ENCODE results near the gene CAND1. TPM values are rescaled to one million over a fixed set of nuclear protein-coding genes. Genes with fewer than 3 reads are reported as not detected.
A peak's percentile ranks its signal among the peaks of the same experiment; 100 is the strongest.

Gene CAND1
- total RNA-seq, 4 donors from 2014 or later: 58.3 to 82.7 (median 74.6) TPM

DNA sequence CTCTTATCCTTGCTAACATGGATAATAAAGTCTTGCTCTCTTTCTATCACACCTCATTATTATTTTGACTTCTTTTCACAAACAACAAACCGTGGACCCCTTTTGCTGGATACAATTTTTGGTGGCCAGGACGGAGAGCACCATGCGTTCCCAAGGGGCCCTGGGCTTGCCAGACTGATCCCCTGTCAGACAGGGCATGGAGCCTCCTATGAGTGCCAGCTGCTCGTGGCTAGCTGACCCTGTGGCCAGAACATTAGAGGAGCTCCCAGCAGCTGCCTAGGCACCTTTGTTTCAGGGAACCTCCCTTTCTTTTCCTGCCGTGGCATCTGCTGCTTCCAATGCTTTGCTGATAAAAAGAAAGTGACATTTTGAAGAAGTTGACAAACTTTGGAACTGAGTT, 12.5 kb upstream of the CAND1 start:
- Histone ChIP-seq H3K4me3 (no peak overlapping the region), H3K27ac (no peak overlapping the region), H3K27me3 (no peaks in the 10 kb centered on the region), H3K4me1 (no peaks in the 10 kb centered on the region), H3K36me3 (no peaks in the 10 kb centered on the region), H3K9me3 (no peaks in the 10 kb centered on the region)
- DNase-seq: no peak
- TF ChIP-seq, protein P1, sequence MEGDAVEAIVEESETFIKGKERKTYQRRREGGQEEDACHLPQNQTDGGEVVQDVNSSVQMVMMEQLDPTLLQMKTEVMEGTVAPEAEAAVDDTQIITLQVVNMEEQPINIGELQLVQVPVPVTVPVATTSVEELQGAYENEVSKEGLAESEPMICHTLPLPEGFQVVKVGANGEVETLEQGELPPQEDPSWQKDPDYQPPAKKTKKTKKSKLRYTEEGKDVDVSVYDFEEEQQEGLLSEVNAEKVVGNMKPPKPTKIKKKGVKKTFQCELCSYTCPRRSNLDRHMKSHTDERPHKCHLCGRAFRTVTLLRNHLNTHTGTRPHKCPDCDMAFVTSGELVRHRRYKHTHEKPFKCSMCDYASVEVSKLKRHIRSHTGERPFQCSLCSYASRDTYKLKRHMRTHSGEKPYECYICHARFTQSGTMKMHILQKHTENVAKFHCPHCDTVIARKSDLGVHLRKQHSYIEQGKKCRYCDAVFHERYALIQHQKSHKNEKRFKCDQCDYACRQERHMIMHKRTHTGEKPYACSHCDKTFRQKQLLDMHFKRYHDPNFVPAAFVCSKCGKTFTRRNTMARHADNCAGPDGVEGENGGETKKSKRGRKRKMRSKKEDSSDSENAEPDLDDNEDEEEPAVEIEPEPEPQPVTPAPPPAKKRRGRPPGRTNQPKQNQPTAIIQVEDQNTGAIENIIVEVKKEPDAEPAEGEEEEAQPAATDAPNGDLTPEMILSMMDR (IDR thresholded peaks at IDR 0.05): no peak
- TF ChIP-seq POLR2A (IDR thresholded peaks at IDR 0.05): no peak

DNA sequence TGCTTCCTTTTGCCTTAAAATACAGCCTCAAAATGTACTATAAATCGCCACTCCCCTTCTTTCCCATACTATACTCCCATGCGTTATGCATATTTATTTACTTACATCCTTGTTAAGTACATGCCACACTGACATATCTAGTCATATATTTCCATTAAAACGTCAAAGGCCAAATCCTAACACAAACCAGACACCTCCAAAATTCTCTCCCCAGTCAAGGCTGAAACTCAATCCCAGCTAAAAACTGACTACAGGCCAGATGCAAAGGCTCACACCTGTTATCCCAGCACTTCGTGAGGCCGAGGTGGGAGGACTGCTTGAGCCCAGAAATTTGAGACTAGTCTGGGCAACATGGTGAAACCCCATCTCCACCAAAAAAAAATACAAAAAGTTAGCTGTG, 5.7 kb upstream of the CAND1 start:
- Histone ChIP-seq H3K27me3 (no peaks in the 10 kb centered on the region), H3K27ac (no peak overlapping the region), H3K4me1 (peaks cover 0 to 10% (median 0%) of the 10 kb centered on the region in 4 donors), H3K9me3 (no peaks in the 10 kb centered on the region), H3K36me3 (no peaks in the 10 kb centered on the region), H3K4me3 (no peak overlapping the region)
- TF ChIP-seq POLR2A (IDR thresholded peaks at IDR 0.05): no peak
- TF ChIP-seq, protein P1 (IDR thresholded peaks at IDR 0.05): no peak
- DNase-seq: no peak

DNA sequence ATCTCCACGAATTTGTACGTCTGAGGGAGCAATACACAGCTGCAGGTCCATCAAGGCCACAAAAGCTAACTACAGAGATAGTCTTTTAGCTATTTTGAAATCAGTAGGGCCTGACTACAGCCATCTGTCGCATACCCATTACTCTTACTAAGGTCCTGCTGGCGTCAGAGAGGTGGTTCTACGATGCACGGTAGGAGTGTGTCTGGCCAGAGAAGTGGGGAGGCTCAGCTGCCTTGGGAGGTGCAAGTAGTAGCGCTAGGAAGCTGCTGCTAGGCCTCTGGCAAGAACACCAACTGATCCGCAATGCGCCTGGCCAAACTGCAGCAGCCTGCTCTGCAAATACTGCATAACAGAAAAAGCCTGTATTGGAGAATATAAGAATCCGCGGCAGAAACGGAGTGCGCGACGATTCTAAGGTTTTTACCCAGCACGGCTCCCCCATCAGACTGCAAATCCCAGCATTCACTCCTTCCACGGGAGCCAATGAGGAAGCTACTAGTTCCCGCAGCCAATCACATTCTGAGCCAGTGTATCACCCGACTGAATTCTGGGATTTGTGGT, 743 bp upstream of the CAND1 start:
- H3K4me1 ChIP-seq: peaks cover 0 to 35% (median 8%) of the 10 kb centered on the region in 4 donors
- peak; percentile 83 to 95 (median 87) for DNase-seq
- peak overlapping the region; percentile 74 to 92 (median 84) for H3K4me3 ChIP-seq
- H3K9me3 ChIP-seq: no peaks in the 10 kb centered on the region
- H3K36me3 ChIP-seq: no peaks in the 10 kb centered on the region
- H3K27ac ChIP-seq: peak overlapping the region; percentile 91 to 99 (median 97)
- TF ChIP-seq POLR2A (IDR thresholded peaks at IDR 0.05): no peak
- TF ChIP-seq, protein P1 (IDR thresholded peaks at IDR 0.05): peak in 1 of 6 experiments; percentile 4
- H3K27me3 ChIP-seq: no peaks in the 10 kb centered on the region

DNA sequence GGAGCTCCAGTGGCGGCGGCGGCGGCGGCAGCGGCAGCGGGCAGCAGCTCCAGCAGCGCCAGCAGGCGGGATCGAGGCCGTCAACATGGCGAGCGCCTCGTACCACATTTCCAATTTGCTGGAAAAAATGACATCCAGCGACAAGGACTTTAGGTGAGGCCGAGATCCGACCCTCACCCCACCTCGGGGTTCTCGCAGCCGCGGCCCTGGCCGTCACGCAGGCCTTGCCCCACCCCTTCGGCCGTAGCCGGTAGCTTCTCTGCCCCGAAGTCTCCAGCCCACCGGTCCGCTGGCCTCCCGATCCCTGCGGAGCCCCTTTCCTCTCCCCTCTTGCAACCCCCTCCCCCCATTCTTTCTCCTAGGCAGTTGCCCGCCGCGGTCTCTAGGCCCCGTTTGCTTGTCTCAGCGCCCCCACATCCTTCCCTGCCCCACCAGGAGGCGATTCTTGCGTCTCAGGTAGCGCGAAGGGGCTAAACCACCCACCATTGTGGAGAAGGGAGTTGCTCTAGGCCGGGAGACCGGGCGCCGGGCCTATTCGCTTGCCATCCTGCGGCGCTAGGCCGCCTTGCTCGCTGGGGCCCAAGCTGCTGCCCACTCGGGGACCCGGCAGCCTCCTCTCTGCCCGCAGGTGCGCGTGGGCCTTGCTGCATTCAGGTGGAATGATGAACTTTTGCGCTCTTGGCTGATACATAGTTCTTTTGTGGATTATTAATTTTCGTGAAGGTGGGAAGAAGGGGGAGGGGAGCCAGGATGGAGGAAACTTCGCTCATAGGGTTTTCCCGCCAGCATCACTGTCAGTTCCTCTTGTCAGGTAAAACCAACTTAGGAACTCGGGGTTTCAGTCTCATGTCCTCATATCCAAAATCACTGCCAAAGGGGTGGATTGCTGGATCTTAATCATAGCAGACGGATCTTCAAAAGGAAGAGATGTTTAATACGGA, 745 bp downstream of the CAND1 start:
- Histone ChIP-seq H3K4me3 (peak overlapping the region; percentile 74 to 92 (median 84)), H3K9me3 (no peaks in the 10 kb centered on the region), H3K27me3 (no peaks in the 10 kb centered on the region), H3K27ac (peak overlapping the region; percentile 91 to 99 (median 97)), H3K4me1 (peaks cover 0 to 47% (median 14%) of the 10 kb centered on the region in 4 donors), H3K36me3 (no peaks in the 10 kb centered on the region)
- peak in 1 of 2 donors; percentile 6 for TF ChIP-seq POLR2A (IDR thresholded peaks at IDR 0.05)
- TF ChIP-seq, protein P1 (IDR thresholded peaks at IDR 0.05): peak in 1 of 6 experiments; percentile 10
- peak; percentile 48 to 73 (median 71) for DNase-seq

DNA sequence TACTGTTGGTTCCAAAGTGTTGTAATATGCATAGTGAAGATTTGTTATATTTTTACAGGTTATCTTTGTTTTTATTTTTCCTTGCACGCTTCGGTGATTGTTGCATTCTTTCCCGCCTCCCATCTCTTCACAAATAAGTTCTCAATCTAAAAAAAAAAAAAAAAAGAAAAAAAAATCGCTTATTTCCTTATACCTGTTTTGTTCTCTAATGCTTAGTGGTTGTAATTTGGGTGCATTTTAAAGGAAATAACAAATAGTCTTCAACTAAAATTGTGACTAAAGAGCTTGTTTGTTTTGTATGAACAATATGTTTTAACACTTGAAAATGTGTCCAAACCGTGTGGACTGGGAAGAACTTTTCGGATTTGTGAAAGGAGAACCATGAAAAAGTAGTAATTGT, 1.5 kb downstream of the CAND1 start:
- no peak for DNase-seq
- H3K27me3 ChIP-seq: no peaks in the 10 kb centered on the region
- H3K36me3 ChIP-seq: no peaks in the 10 kb centered on the region
- H3K4me1 ChIP-seq: peaks cover 0 to 53% (median 14%) of the 10 kb centered on the region in 4 donors
- TF ChIP-seq POLR2A (IDR thresholded peaks at IDR 0.05): no peak
- TF ChIP-seq, protein P1 (IDR thresholded peaks at IDR 0.05): no peak
- peak overlapping the region; percentile 74 to 92 (median 84) for H3K4me3 ChIP-seq
- H3K27ac ChIP-seq: peak overlapping the region; percentile 91 to 99 (median 97)
- no peaks in the 10 kb centered on the region for H3K9me3 ChIP-seq

Data from Peyer's patch (tissue), 4 donors.